GM23338 (cell line): ENCODE measurements around the gene SZRD1. TPM values are rescaled to one million over a fixed set of nuclear protein-coding genes. Genes with fewer than 3 reads are reported as not detected.

Experiments
- ATAC-seq: fragments of 200-7000 bp; cut with Tn5 transposase; 3 replicates; pipeline ENCODE4 v1.9.1; 2020
- DNase-seq: peaks from one replicate; pipeline ENCODE4 v3.0.0-alpha.2; 2015; ENCODE audit warnings: low spot score
- H2AFZ ChIP-seq: fragments of 200-600 bp; sonication (generic); 2 replicates; pipeline ENCODE4 v1.8.0; 2016; ENCODE audit warnings: antibody characterized with exemption, mild to moderate bottlenecking, moderate library complexity
- H3F3A ChIP-seq: fragments of 200-600 bp; sonication (generic); replicated peaks from 2 replicates; pipeline ENCODE4 v1.8.0; 2017; ENCODE audit warnings: antibody characterized with exemption, mixed run types, low read depth
- H3K27ac ChIP-seq: fragments of 200-600 bp; sonication (generic); 2 replicates; pipeline ENCODE4 v1.6.1; 2016; ENCODE audit warnings: low read depth
- H3K27me3 ChIP-seq: fragments of 200-600 bp; sonication (generic); 2 replicates; pipeline ENCODE4 v1.8.0; 2016; ENCODE audit warnings: mild to moderate bottlenecking, mixed run types, moderate library complexity; ENCODE audit not compliant: insufficient read depth
- H3K36me3 ChIP-seq: fragments of 200-600 bp; sonication (generic); 2 replicates; pipeline ENCODE4 v1.8.0; 2016; ENCODE audit warnings: mild to moderate bottlenecking; ENCODE audit not compliant: insufficient read depth
- H3K4me1 ChIP-seq: fragments of 200-600 bp; sonication (generic); 2 replicates; pipeline ENCODE4 v1.8.0; 2016; ENCODE audit warnings: mild to moderate bottlenecking, moderate library complexity; ENCODE audit not compliant: insufficient read depth
- H3K4me2 ChIP-seq: fragments of 200-600 bp; sonication (generic); 2 replicates; pipeline ENCODE4 v1.7.1; 2017; ENCODE audit warnings: mixed run types
- H3K4me3 ChIP-seq: fragments of 200-600 bp; sonication (generic); 2 replicates; pipeline ENCODE4 v1.6.1; 2016; ENCODE audit warnings: mixed run types
- H3K79me2 ChIP-seq: fragments of 200-600 bp; sonication (generic); replicated peaks from 2 replicates; pipeline ENCODE4 v1.8.0; 2017; ENCODE audit warnings: mild to moderate bottlenecking; ENCODE audit not compliant: insufficient read depth
- H3K9me2 ChIP-seq: fragments of 200-600 bp; sonication (generic); 2 replicates; pipeline ENCODE4 v1.8.0; 2017; ENCODE audit not compliant: insufficient read depth
- H4K20me1 ChIP-seq: fragments of 200-600 bp; sonication (generic); replicated peaks from 2 replicates; pipeline ENCODE4 v1.8.0; 2017; ENCODE audit warnings: mild to moderate bottlenecking; ENCODE audit not compliant: insufficient read depth
- H3K27ac Mint-ChIP-seq: 2 replicates; pipeline ENCODE4 v1.8.0; 2020; ENCODE audit warnings: inconsistent platforms, mild to moderate bottlenecking, moderate library complexity, mixed read lengths
- H3K27me3 Mint-ChIP-seq: 3 replicates; pipeline ENCODE4 v1.8.0; 2022; ENCODE audit warnings: low read depth, mild to moderate bottlenecking, moderate library complexity, mixed read lengths, inconsistent platforms; ENCODE audit not compliant: insufficient read depth, poor library complexity
- H3K36me3 Mint-ChIP-seq: 3 replicates; pipeline ENCODE4 v1.8.0; 2021; ENCODE audit warnings: low read depth, mild to moderate bottlenecking, inconsistent platforms, moderate library complexity, mixed read lengths
- H3K4me1 Mint-ChIP-seq: 3 replicates; pipeline ENCODE4 v1.8.0; 2020; ENCODE audit warnings: mild to moderate bottlenecking, inconsistent platforms, mixed read lengths
- H3K4me3 Mint-ChIP-seq: 3 replicates; pipeline ENCODE4 v1.8.0; 2021; ENCODE audit warnings: moderate library complexity, mild to moderate bottlenecking, inconsistent platforms, mixed read lengths
- H3K9me3 Mint-ChIP-seq: 3 replicates; pipeline ENCODE4 v1.8.0; 2020; ENCODE audit warnings: moderate library complexity, mild to moderate bottlenecking, inconsistent platforms, mixed read lengths
- CREB1 ChIP-seq: fragments of 250-450 bp; sonication (Bioruptor Pico); IDR thresholded peaks from 2 replicates; pipeline ENCODE4 v1.5.0; 2020; ENCODE audit warnings: low read depth, mild to moderate bottlenecking, moderate library complexity
- CTCF ChIP-seq, 2 experiments: fragments of 200-600 bp in 1 of 2; sonication (generic) in 1 of 2; conservative IDR thresholded peaks; 2 replicates each; pipeline versions ENCODE4 v1.5.1 to v1.6.1; 2016 to 2017; ENCODE audit warnings: antibody characterized with exemption in 2 of 2, low read depth in 2 of 2, mild to moderate bottlenecking in 2 of 2, moderate library complexity in 1 of 2
- ETS1 ChIP-seq: IDR thresholded peaks from 2 replicates; pipeline ENCODE4 v1.6.1; 2016; ENCODE audit warnings: antibody characterized with exemption
- EZH2 ChIP-seq: fragments of 200-600 bp; sonication (generic); IDR thresholded peaks from one replicate; pipeline ENCODE4 v1.8.0; 2017; ENCODE audit warnings: antibody characterized with exemption, mild to moderate bottlenecking, low read depth; ENCODE audit not compliant: unreplicated experiment
- EZH2phosphoT487 ChIP-seq: fragments of 200-600 bp; sonication (generic); IDR thresholded peaks from one replicate; pipeline ENCODE4 v1.8.1; 2018; ENCODE audit warnings: antibody characterized with exemption; ENCODE audit not compliant: unreplicated experiment
- JUNB ChIP-seq: IDR thresholded peaks from one replicate; pipeline ENCODE4 v1.6.1; 2016; ENCODE audit warnings: antibody characterized with exemption; ENCODE audit not compliant: unreplicated experiment
- NANOG ChIP-seq: IDR thresholded peaks from 2 replicates; pipeline ENCODE4 v1.6.1; 2016; ENCODE audit warnings: antibody characterized with exemption, borderline replicate concordance
- POLR2AphosphoS5 ChIP-seq: IDR thresholded peaks from 2 replicates; pipeline ENCODE4 v1.6.1; 2016; ENCODE audit warnings: antibody characterized with exemption, low read depth
- REST ChIP-seq: IDR thresholded peaks from one replicate; pipeline ENCODE4 v1.6.1; 2018; ENCODE audit warnings: antibody characterized with exemption; ENCODE audit not compliant: unreplicated experiment
- STAT1 ChIP-seq: IDR thresholded peaks from one replicate; pipeline ENCODE4 v1.6.1; 2016; ENCODE audit warnings: antibody characterized with exemption; ENCODE audit not compliant: unreplicated experiment
- ZNF114 ChIP-seq: fragments of 250-450 bp; sonication (Bioruptor Pico); IDR thresholded peaks from 2 replicates; pipeline ENCODE4 v1.5.0; 2020; ENCODE audit warnings: mild to moderate bottlenecking, moderate library complexity
- ZNF331 ChIP-seq: fragments of 250-450 bp; sonication (Bioruptor Pico); IDR thresholded peaks from 2 replicates; pipeline ENCODE4 v1.5.0; 2020; ENCODE audit warnings: low read depth, mild to moderate bottlenecking, moderate library complexity
- polyA plus RNA-seq: library from polyadenylated mRNA; unstranded; fragments of >200 nt; fragmentation: Nextera tagmentation; extraction: Ambion mirVana; gene quantifications from 2 replicates; pipeline ENCODE4 v1.2.1, GENCODE V29; 2016
- total RNA-seq: library from RNA; depleted of rRNA; stranded (reverse); fragments of >200 nt; shearing (Covaris generic); gene quantifications from 2 replicates; pipeline ENCODE4 v1.2.3, GENCODE V29; 2014
- TF ChIP-seq, protein P1 (sequence below): fragments of 250-450 bp; sonication (Bioruptor Pico); IDR thresholded peaks from 2 replicates; pipeline ENCODE4 v1.5.0; 2020; ENCODE audit warnings: mild to moderate bottlenecking, moderate library complexity

The SZRD1 gene
- total and polyA plus RNA-seq, 2 experiments from 2014 or later: 32.5 to 70.9 TPM

- peaks cover 8% of the 10 kb centered on the region for H3K27me3 Mint-ChIP-seq
- Histone ChIP-seq H3K4me2 (no peak overlapping the region), H2AFZ (no peak overlapping the region), H4K20me1 (no peaks in the 10 kb centered on the region), H3F3A (no peaks in the 10 kb centered on the region), H3K27ac (no peak overlapping the region), H3K79me2 (no peaks in the 10 kb centered on the region), H3K27me3 (no peaks in the 10 kb centered on the region), H3K36me3 (no peaks in the 10 kb centered on the region), H3K4me1 (no peaks in the 10 kb centered on the region), H3K9me2 (no peaks in the 10 kb centered on the region), H3K4me3 (no peak overlapping the region)
- H3K4me1 Mint-ChIP-seq: peaks cover 6% of the 10 kb centered on the region; the same call in 2 of the 3 replicates
- no peaks in the 10 kb centered on the region; the same call in 2 of the 3 replicates for H3K36me3 Mint-ChIP-seq
- ATAC-seq: no peak
- no peak overlapping the region for H3K4me3 Mint-ChIP-seq
- H3K27ac Mint-ChIP-seq: no peak overlapping the region
- H3K9me3 Mint-ChIP-seq: no peaks in the 10 kb centered on the region; the same call in 2 of the 3 replicates
- TF ChIP-seq ETS1 (no peak), CREB1 (no peak), CTCF (conservative IDR thresholded peaks at IDR 0.05; ENCODE audit: low read depth in 2 of 2) (no peak), NANOG (no peak), EZH2phosphoT487 (no peak), JUNB (no peak), ZNF114 (no peak), ZNF331 (CRISPR knock-in tag) (no peak), STAT1 (no peak), POLR2AphosphoS5 (no peak), EZH2 (no peak), REST (no peak)
- TF ChIP-seq, protein P1, sequence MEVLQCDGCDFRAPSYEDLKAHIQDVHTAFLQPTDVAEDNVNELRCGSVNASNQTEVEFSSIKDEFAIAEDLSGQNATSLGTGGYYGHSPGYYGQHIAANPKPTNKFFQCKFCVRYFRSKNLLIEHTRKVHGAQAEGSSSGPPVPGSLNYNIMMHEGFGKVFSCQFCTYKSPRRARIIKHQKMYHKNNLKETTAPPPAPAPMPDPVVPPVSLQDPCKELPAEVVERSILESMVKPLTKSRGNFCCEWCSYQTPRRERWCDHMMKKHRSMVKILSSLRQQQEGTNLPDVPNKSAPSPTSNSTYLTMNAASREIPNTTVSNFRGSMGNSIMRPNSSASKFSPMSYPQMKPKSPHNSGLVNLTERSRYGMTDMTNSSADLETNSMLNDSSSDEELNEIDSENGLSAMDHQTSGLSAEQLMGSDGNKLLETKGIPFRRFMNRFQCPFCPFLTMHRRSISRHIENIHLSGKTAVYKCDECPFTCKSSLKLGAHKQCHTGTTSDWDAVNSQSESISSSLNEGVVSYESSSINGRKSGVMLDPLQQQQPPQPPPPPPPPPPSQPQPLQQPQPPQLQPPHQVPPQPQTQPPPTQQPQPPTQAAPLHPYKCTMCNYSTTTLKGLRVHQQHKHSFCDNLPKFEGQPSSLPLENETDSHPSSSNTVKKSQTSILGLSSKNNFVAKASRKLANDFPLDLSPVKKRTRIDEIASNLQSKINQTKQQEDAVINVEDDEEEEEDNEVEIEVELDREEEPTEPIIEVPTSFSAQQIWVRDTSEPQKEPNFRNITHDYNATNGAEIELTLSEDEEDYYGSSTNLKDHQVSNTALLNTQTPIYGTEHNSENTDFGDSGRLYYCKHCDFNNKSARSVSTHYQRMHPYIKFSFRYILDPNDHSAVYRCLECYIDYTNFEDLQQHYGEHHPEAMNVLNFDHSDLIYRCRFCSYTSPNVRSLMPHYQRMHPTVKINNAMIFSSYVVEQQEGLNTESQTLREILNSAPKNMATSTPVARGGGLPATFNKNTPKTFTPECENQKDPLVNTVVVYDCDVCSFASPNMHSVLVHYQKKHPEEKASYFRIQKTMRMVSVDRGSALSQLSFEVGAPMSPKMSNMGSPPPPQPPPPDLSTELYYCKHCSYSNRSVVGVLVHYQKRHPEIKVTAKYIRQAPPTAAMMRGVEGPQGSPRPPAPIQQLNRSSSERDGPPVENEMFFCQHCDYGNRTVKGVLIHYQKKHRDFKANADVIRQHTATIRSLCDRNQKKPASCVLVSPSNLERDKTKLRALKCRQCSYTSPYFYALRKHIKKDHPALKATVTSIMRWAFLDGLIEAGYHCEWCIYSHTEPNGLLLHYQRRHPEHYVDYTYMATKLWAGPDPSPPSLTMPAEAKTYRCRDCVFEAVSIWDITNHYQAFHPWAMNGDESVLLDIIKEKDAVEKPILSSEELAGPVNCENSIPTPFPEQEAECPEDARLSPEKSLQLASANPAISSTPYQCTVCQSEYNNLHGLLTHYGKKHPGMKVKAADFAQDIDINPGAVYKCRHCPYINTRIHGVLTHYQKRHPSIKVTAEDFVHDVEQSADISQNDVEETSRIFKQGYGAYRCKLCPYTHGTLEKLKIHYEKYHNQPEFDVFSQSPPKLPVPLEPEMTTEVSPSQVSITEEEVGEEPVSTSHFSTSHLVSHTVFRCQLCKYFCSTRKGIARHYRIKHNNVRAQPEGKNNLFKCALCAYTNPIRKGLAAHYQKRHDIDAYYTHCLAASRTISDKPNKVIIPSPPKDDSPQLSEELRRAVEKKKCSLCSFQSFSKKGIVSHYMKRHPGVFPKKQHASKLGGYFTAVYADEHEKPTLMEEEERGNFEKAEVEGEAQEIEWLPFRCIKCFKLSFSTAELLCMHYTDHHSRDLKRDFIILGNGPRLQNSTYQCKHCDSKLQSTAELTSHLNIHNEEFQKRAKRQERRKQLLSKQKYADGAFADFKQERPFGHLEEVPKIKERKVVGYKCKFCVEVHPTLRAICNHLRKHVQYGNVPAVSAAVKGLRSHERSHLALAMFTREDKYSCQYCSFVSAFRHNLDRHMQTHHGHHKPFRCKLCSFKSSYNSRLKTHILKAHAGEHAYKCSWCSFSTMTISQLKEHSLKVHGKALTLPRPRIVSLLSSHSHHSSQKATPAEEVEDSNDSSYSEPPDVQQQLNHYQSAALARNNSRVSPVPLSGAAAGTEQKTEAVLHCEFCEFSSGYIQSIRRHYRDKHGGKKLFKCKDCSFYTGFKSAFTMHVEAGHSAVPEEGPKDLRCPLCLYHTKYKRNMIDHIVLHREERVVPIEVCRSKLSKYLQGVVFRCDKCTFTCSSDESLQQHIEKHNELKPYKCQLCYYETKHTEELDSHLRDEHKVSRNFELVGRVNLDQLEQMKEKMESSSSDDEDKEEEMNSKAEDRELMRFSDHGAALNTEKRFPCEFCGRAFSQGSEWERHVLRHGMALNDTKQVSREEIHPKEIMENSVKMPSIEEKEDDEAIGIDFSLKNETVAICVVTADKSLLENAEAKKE (CRISPR knock-in tag): no peak
- DNase-seq: no peak
Measured at GRCh38 chr1:16410803-16411202, 43.8 kb downstream of the SZRD1 start.
